SK-MEL-5 (cell line): ENCODE data around the gene STX8. TPM values are rescaled to one million over a fixed set of nuclear protein-coding genes. Genes with fewer than 3 reads are reported as not detected.

Source experiments
- DNase-seq: peaks from one replicate; pipeline ENCODE4 v3.0.0-alpha.2; 2016; ENCODE audit warnings: low read depth, low spot score
- in situ Hi-C: cut with HindIII; loops from 2 replicates; pipeline ENCODE4 v1.10.0; 2016; ENCODE audit warnings: low sequenced_read_pairs, high pct_unique_total_duplicates, low pct_unique_long_range_greater_than_20kb
- total RNA-seq: library from RNA; depleted of rRNA; stranded (reverse); fragments of >200 nt; shearing (Covaris generic); gene quantifications from 2 replicates; pipeline ENCODE4 v1.2.3, GENCODE V29; 2014

Gene STX8
- total RNA-seq, 1 experiment from 2014 or later = 138 TPM

GRCh38 chr17:9254841-9255240 is 320.8 kb downstream of the STX8 start:
- no peak for DNase-seq
- in situ Hi-C loops = no loop called here

- in situ Hi-C loops = no loop called here
- DNase-seq = no peak
Observed at GRCh38 chr17:9253308-9253707, 322.3 kb downstream of the STX8 start.

GRCh38 chr17:9251273-9251672 is 324.3 kb downstream of the STX8 start:
- in situ Hi-C loops = no loop called here
- DNase-seq = no peak

- in situ Hi-C loops = no loop called here
- no peak for DNase-seq
Observed at GRCh38 chr17:9249245-9249953, 326.2 kb downstream of the STX8 start.

- no peak for DNase-seq
- in situ Hi-C loops = no loop called here
Observed at GRCh38 chr17:9247401-9247938, 328.1 kb downstream of the STX8 start.

GRCh38 chr17:9244066-9245052 is 331.3 kb downstream of the STX8 start:
- in situ Hi-C loops = no loop called here
- no peak for DNase-seq

GRCh38 chr17:9242983-9243382 is 332.6 kb downstream of the STX8 start:
- DNase-seq = no peak
- in situ Hi-C loops = no loop called here

- in situ Hi-C loops = no loop called here
- DNase-seq = no peak
Observed at GRCh38 chr17:9242497-9242881, 333.1 kb downstream of the STX8 start.

GRCh38 chr17:9241774-9242496 is 333.7 kb downstream of the STX8 start:
- DNase-seq = no peak
- in situ Hi-C loops = no loop called here

- no peak for DNase-seq
- in situ Hi-C loops = no loop called here
Observed at GRCh38 chr17:9241371-9241712, 334.3 kb downstream of the STX8 start.

GRCh38 chr17:9240659-9241370 is 334.8 kb downstream of the STX8 start:
- in situ Hi-C loops = no loop called here
- no peak for DNase-seq

- in situ Hi-C loops = no loop called here
- DNase-seq = no peak
Observed at GRCh38 chr17:9239793-9240658, 335.6 kb downstream of the STX8 start.

GRCh38 chr17:9239246-9239792 is 336.3 kb downstream of the STX8 start:
- DNase-seq = no peak
- in situ Hi-C loops = no loop called here

- in situ Hi-C loops = no loop called here
- DNase-seq = no peak
Observed at GRCh38 chr17:9238340-9239245, 337.0 kb downstream of the STX8 start.

- no peak for DNase-seq
- in situ Hi-C loops = no loop called here
Observed at GRCh38 chr17:9237661-9238301, 337.8 kb downstream of the STX8 start.
